Loucy (cell line): ENCODE data around the gene CNTNAP2.

Experiments used
- H2AFZ ChIP-seq: fragments of 200-600 bp; sonication (generic); 2 replicates; pipeline ENCODE4 v1.6.0; 2016; ENCODE audit warnings: antibody characterized with exemption, mild to moderate bottlenecking, low read length, moderate library complexity
- H3F3A ChIP-seq: fragments of 200-600 bp; 2 replicates; pipeline ENCODE4 v1.6.0; 2016; ENCODE audit warnings: antibody characterized with exemption, low read depth, mild to moderate bottlenecking
- H3K27me3 ChIP-seq: fragments of 200-600 bp; sonication (generic); 2 replicates; pipeline ENCODE4 v1.6.1; 2014; ENCODE audit warnings: low read length, mild to moderate bottlenecking; ENCODE audit not compliant: insufficient read depth, poor library complexity, severe bottlenecking
- H3K36me3 ChIP-seq: fragments of 200-600 bp; sonication (generic); 2 replicates; pipeline ENCODE4 v1.6.1; 2016; ENCODE audit warnings: low read length; ENCODE audit not compliant: insufficient read depth
- H3K4me1 ChIP-seq: fragments of 200-600 bp; sonication (generic); 2 replicates; pipeline ENCODE4 v1.5.1; 2014; ENCODE audit warnings: low read length, mild to moderate bottlenecking; ENCODE audit not compliant: insufficient read depth, poor library complexity, severe bottlenecking
- H3K4me2 ChIP-seq: fragments of 200-600 bp; sonication (generic); 2 replicates; pipeline ENCODE4 v1.6.0; 2014; ENCODE audit warnings: antibody characterized with exemption, low read length, low read depth, mild to moderate bottlenecking; ENCODE audit not compliant: poor library complexity, severe bottlenecking
- H3K4me3 ChIP-seq: fragments of 200-600 bp; sonication (generic); 2 replicates; pipeline ENCODE4 v1.5.1; 2014; ENCODE audit warnings: low read length, mild to moderate bottlenecking, mixed read lengths; ENCODE audit not compliant: poor library complexity, severe bottlenecking
- H3K79me2 ChIP-seq: fragments of 200-600 bp; sonication (generic); 2 replicates; pipeline ENCODE4 v1.6.1; 2014; ENCODE audit warnings: low read length; ENCODE audit not compliant: insufficient read depth
- H3K9ac ChIP-seq: fragments of 200-600 bp; sonication (generic); 2 replicates; pipeline ENCODE4 v1.6.0; 2014; ENCODE audit warnings: mild to moderate bottlenecking, low read depth, low read length, moderate library complexity; ENCODE audit not compliant: poor library complexity, severe bottlenecking
- H3K9me2 ChIP-seq: fragments of 200-600 bp; sonication (generic); replicated peaks from 2 replicates; pipeline ENCODE4 v1.6.1; 2016; ENCODE audit warnings: low read depth, low read length, mixed read lengths
- H3K9me3 ChIP-seq: fragments of 200-600 bp; sonication (generic); 2 replicates; pipeline ENCODE4 v1.6.1; 2014; ENCODE audit warnings: mild to moderate bottlenecking, antibody characterized with exemption, low read length, low read depth; ENCODE audit not compliant: insufficient read depth
- H4K20me1 ChIP-seq: fragments of 200-600 bp; sonication (generic); 2 replicates; pipeline ENCODE4 v1.6.0; 2014; ENCODE audit warnings: antibody characterized with exemption, low read length, mild to moderate bottlenecking; ENCODE audit not compliant: insufficient read depth, poor library complexity, severe bottlenecking
- EZH2phosphoT487 ChIP-seq: fragments of 200-600 bp; IDR thresholded peaks from 2 replicates; pipeline ENCODE4 v1.6.1; 2018; ENCODE audit warnings: antibody characterized with exemption, mild to moderate bottlenecking, moderate library complexity, borderline replicate concordance
- TF ChIP-seq, protein P1 (sequence below): fragments of 200-600 bp; sonication (generic); conservative IDR thresholded peaks from 2 replicates; pipeline ENCODE4 v1.5.1; 2014; ENCODE audit warnings: mild to moderate bottlenecking, antibody characterized with exemption, low read length

Gene CNTNAP2

DNA sequence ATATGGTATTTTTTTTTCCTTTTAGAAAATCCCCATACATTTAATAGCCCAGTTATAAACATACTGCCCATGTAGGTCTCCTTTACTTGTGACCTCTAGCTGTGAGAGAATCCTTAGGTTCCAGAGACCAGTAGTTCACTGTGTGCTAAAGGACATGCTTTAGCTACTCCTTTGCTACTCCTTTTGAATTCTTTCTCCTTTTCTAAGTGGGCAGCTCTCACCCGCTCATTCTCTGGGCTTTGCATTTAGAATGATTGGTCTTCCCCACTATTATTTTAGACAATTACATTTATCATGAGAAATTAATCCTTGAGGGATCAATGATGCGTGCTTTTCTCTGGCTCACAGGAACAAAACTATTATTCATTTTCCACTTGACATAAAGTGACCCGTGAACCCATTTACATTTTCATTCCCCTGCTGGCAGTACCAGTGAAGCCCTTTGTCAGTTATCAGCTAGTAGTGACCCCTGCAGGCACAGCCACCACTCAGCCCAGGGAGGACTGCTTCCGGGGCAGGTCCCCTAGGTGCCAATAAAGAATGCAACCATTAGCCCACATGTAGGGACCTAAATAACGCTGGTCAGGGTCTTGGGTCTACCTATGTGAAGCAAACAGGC, 844.3 kb downstream of the CNTNAP2 start:
- Histone ChIP-seq H3K4me1 (no peaks in the 10 kb centered on the region), H3K9me2 (no peaks in the 10 kb centered on the region), H3K4me2 (no peak overlapping the region), H4K20me1 (no peaks in the 10 kb centered on the region), H3K79me2 (no peaks in the 10 kb centered on the region), H3K9ac (no peak overlapping the region), H3K4me3 (no peak overlapping the region), H3K36me3 (no peaks in the 10 kb centered on the region), H3F3A (no peaks in the 10 kb centered on the region), H3K9me3 (no peaks in the 10 kb centered on the region), H3K27me3 (no peaks in the 10 kb centered on the region), H2AFZ (no peak overlapping the region)
- TF ChIP-seq EZH2phosphoT487 = no peak
- TF ChIP-seq, protein P1, sequence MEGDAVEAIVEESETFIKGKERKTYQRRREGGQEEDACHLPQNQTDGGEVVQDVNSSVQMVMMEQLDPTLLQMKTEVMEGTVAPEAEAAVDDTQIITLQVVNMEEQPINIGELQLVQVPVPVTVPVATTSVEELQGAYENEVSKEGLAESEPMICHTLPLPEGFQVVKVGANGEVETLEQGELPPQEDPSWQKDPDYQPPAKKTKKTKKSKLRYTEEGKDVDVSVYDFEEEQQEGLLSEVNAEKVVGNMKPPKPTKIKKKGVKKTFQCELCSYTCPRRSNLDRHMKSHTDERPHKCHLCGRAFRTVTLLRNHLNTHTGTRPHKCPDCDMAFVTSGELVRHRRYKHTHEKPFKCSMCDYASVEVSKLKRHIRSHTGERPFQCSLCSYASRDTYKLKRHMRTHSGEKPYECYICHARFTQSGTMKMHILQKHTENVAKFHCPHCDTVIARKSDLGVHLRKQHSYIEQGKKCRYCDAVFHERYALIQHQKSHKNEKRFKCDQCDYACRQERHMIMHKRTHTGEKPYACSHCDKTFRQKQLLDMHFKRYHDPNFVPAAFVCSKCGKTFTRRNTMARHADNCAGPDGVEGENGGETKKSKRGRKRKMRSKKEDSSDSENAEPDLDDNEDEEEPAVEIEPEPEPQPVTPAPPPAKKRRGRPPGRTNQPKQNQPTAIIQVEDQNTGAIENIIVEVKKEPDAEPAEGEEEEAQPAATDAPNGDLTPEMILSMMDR = no peak

DNA sequence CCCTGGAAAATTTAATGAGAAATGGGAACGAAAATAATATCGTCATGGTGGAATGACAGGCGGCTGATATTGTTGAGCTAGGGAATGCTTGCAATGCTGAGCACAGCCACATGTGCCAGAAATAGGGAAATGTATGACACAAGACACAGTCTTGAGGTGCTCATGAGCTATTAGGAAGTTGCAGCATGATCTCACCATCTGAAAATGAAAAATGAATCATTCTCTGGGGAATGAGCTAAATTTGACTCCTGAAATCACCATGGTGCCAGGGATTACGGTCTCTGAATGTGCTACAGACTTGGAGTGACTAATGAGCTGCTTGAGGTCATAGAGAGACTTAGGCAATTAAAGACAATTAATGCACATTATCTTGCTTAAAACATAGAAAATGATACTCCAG, 845.0 kb downstream of the CNTNAP2 start:
- Histone ChIP-seq H3K4me1 (no peaks in the 10 kb centered on the region), H3K9ac (no peak overlapping the region), H2AFZ (no peak overlapping the region), H4K20me1 (no peaks in the 10 kb centered on the region), H3K9me2 (no peaks in the 10 kb centered on the region), H3K4me3 (no peak overlapping the region), H3F3A (no peaks in the 10 kb centered on the region), H3K9me3 (no peaks in the 10 kb centered on the region), H3K4me2 (no peak overlapping the region), H3K27me3 (no peaks in the 10 kb centered on the region), H3K36me3 (no peaks in the 10 kb centered on the region), H3K79me2 (no peaks in the 10 kb centered on the region)
- TF ChIP-seq, protein P1 = no peak
- TF ChIP-seq EZH2phosphoT487 = no peak

DNA sequence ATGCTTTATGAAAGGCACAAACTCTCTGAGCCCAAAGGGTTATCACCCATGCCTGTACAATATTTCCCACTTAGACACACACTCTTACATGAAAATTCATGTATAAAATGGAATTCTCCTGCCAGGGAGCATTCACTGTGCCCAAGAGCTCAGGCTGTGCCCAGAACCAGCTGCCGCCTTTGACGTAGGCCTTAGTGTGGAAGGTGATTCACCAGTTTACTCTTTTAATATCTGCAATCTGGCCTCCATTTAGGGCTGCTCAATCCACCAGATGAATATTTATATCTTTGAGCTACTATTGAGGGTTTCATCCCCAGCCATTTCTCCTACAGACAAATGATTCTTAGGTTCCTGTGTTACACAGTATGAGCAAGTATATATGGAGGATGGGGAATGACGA, 849.7 kb downstream of the CNTNAP2 start:
- Histone ChIP-seq H3K27me3 (no peaks in the 10 kb centered on the region), H2AFZ (no peak overlapping the region), H3K36me3 (no peaks in the 10 kb centered on the region), H3K4me3 (no peak overlapping the region), H3F3A (no peaks in the 10 kb centered on the region), H3K9me2 (no peaks in the 10 kb centered on the region), H3K4me1 (no peaks in the 10 kb centered on the region), H3K9me3 (no peaks in the 10 kb centered on the region), H3K79me2 (no peaks in the 10 kb centered on the region), H3K4me2 (no peak overlapping the region), H4K20me1 (no peaks in the 10 kb centered on the region), H3K9ac (no peak overlapping the region)
- TF ChIP-seq, protein P1 = no peak
- TF ChIP-seq EZH2phosphoT487 = no peak
